GM21515 (cell line): ENCODE results near the gene GRM6.

Experiments used
- ATAC-seq: cut with Tn5 transposase; IDR thresholded peaks from one replicate; pipeline ENCODE4 v1.9.1; 2021; ENCODE audit not compliant: unreplicated experiment

GRM6 gene

DNA sequence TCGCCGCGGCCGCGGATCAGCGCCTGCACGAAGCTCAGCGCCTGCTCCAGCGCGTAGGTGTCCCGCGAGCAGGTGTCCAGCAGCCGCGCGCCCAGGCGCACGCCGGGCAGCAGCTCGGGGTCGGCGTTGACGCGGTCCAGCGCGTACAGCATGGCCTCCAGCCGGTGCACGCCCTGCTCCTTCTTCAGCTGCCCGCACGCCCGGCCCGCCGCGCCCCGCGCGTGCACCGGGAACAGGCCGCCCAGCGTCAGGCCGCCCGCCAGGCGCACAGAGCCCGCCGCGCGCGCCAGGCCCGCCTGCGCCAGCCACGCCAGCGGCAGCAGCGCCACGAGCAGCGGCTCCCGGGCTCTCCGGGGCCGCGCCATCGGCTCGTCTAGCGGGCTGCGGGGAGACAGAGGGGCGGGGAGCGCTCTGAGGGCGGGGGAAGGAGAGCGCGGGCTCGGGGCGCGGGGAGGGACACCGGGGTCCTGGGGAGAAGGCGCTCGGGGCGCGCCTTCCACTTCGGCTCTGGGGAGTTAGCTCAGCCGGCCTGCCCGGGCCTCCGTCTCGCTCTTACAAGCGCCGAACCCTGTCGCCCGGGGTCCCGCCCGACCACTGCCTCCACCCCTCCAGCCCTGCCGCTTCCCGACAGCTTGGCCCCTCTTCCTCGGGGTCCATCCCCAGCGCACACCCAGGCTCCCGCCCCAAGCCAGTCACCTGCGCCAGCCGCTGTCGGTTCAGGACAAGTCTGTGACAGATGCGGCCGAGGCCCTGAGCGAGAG, at the start of gene GRM6:
GRM6 (minus strand) TSS at position 741 of the 761 bp plus-strand sequence; CDS start at position 365, 376 bp downstream.
- no peak for ATAC-seq

DNA sequence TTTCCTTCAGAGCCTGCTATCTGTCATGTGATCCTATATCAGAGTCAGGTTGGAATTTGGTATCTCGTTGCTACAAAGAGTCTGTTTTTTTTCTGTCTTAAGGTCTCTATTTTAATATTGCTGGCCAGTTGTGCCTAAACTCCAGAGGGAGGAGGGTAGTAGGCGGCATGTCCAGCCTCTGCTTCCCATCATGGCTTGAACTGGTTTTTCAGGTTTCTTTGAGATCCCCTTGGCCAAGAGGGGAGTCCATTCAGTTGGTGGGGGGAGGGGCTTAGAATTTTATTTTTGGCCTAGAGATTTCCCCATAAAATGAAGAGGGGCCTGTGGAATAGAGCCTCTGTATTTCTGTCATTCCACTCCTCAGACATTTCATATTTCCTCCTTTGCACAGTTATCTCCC, 49.6 kb upstream of the GRM6 start:
- ATAC-seq: no peak

DNA sequence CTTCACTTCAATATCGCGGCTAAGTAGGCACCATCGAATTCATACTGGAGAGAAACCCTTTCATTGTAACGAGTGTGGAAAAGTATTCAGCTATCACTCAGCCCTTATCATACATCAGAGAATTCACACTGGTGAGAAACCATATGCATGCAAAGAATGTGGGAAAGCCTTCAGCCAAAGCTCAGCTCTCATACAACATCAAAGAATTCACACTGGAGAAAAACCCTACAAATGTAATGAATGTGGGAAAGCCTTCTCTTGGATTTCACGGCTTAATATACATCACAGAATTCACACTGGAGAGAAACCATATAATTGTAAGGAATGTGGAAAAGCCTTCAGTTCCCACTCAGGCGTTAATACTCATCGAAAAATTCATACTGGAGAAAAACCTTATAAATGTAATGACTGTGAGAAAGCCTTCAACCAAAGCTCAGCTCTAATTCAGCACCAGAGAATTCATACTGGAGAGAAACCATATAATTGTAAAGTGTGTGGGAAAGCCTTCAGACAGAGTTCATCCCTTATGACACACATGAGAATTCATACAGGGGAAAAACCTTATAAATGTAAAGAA, 38.0 kb upstream of the GRM6 start:
- no peak for ATAC-seq

DNA sequence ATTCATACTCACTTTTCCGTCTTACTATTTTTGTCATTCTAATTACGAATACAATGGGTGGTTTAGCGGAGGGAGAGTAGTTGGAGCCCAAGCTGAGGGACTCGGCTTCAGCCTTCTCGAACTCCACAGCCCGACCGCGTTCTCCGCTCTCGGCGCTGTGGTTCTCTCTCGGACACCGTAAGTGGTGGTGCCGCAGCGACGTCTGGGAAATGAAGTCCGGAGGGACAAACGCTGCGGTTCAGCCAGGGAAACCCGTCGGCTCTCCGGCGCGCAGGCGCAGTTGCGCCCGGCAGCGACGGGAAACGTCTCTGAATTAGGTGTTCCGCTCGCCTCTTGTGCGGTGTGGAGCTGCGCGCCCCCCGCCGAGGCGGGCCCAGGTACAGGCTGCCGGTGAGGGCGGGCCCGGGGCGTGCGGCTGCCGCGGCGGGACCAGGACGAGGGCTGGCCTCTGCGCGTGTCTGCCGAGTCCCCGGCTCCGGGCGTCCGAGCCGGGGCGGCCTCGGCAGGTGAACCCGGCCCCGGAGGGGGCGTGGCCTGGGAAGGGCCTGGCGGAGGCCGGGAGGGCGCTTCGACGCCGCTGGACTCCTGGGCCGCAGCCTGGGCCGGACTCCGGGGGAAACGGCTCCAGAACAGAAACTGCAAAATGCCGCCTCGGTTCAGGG, 28.5 kb upstream of the GRM6 start, which contains the start of gene ZNF879:
ZNF879 (plus strand) TSS at position 277 of the 662 bp plus-strand sequence. CDS start 1,201 bp downstream, outside the sequence.
- peak; percentile 77 for ATAC-seq

DNA sequence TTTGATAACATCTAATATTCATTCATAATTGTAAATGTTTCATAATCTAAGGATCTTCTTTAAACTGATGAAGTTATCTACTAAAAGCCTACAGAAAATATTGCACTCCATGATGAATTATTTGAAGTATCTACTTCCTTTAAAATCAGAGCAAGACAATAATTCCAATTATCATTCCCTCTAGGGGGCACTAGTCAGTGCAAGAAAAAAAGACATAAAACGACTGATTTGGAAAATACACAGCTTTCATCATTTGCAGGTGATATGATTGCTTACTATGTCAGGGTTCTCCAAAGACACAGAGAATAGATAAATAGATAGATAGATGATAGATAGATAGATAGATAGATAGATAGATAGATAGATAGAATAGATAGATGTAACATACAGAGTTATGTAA, 13.5 kb upstream of the GRM6 start:
- ATAC-seq: no peak

DNA sequence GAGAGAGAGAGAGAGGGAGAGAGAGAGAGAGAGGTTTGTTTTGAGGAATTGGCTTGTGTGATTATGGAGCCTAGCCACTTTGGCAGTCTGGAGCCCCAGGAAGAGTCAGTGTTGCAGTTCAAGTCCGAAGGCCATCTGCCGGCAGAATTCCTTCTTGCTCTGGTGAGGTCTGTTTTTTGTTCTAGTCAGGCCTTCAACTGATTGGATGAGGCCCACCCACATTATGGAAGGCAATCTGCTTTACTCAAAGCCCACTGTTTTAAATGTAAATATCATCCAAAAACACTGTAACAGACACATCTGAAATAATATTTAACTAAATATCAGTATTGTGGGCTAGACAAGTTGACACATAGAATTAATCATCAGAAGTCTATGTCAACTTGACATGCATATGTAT, 11.4 kb upstream of the GRM6 start:
- no peak for ATAC-seq

DNA sequence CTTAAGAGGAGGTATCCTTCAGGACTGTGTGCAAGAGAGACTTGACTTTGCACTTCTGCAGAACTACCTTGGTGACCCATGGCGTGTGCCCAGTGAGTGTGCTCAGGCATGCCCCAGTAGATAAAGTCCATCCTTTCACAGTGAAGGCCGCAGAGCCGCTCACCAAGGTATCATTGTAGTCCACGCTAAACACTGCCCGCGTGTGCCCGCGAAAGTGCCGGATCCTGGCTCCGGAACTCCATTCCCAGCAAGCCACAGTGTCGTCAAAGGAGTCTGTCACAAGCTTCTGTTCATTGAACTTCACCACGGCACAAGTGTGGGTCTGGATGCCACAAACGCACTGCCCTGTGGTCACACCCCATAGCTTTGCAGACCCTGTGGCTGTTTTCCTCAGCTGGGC, 3.3 kb upstream of the GRM6 start:
- ATAC-seq: no peak

DNA sequence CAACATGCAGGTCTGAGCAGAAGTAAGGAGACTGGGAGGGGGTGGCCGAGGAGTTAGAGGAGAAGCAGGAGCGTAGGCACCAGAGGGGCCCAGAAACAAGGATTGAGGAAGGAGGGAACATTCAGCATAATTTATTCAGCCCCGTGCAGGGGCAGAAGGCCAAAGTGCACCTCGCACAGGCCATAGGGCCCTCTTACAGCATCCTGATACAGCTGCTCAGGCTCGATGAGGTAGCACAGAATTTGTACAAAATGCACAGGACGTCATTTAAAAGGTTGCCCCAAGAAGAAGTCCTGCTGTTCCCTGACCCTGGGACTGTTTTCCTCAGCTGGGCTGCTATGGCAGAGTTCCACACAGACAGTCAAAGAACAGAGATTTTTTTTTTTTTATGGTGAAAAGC, 2.1 kb upstream of the GRM6 start:
- no peak for ATAC-seq

DNA sequence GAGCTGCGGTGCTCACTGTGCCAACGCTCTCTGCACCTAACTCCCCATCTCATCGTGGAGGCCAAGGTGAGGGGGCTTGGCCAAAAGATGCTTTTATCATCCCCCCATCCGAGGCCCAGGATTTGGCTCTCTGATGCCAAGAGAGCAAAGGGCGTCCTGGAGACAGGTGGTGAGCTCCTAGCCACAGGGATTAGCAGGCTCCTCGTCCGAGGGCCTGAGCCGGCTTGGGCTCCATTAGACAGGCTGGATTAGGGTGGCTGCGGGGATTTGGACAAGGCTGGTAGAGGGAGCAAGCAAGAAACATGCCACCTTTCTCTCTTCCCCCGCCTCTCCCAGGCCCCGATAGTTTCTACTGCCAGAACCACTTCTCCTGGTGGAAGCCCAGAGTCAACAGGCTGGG, 1.0 kb upstream of the GRM6 start:
- ATAC-seq: no peak

DNA sequence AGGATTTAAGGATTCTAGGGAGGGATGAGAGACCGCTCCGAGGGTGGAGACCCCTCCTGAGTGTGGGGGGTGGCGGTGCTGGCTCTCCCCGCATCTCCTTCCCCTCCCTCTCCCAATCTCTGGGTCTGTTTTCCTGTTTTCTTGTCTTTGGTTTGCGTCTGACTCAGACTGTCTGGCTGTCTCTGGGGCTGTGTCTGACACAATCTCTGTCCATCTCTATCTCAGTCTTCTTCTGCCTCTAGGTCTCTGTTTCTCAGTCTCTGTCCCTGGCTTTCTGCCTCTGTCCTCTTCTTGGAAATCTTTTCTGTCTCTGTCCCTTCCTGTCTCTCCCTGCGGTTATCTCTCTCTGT, 196 bp upstream of the GRM6 start:
- ATAC-seq: no peak

DNA sequence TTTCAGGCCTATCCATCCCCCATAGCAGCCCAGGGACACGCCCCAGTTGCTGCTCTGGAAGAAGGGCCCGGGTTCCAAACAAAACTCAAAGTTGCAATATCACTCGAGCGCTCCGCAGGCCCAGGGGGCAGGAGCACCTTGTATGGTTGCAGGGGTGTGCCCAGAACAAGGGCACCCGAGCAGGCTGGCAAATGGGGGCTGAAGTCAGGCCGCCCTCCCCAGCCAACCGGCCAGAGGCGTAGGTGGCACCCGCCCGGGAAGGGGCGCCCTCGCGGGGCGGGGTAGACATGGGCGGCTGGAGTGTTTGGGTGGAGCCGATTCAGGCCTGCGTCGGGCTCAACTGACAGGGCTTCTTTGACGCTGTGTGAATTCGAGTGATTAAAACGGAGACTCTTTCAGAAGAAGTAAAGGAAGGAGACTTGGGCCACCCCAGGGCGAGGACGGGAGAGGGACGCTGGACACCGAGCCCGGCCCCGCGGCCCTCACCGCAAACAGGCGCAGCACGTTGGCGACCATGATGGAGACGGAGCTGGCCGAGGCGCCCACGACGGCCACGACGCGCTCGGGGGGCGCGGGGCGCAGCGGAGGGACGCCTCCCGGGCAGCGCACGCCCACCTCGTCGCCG, 1.1 kb downstream of the GRM6 start:
- ATAC-seq: no peak

DNA sequence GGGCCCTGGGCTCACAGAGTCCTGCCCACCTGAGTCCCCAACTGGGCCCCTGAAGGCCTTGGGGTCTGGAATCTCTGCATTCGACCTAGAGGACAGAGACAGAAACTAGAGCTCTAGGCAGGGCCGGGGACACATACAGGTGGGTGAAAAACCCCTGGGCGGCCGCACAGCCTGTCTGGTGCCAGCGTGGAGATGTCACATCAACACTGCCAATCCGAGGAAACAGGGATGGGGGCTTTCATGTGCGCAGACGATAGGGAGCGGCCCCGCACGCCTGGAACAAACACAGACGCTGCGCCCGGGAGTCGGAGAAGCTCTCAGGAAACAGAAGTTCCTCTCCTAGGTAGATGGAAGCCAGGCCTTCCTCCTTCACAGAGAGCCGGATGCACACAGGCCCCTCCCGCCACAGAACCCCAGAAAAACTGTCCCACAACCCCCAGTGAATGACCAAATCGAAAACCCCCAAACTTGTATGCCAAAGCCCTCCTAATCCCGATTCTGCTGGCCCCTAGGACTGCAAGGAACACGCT, 1.8 kb downstream of the GRM6 start:
- no peak for ATAC-seq

DNA sequence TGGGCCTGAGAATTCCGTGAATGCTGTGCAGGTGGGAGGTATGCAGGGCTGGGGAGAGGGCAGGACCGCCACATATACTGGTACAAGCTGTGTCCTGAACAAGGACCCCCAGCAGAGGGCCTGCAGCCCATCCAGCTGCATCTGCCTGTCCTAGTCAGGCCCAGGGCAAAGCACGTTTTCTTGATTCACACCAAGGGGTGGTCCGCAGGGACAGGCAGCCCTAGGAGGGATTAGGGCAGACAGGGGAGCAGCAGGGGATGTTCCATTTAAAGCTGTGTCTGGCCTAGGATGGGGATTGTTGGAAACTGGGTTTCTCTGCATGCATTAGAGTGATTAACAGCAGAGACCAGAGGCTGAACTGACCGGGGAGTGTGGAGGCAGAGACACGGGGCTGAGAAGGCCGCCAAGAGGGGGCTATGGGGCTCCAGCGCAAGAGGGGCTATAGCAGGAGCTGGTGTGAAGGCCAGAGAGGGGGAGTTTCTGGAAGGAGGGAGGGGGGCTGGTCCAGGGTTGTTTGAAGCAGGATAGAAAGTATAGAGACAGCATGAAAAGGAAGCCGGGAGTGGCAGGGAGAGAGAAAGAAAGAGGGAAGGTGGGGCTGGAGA, 2.7 kb downstream of the GRM6 start:
- no peak for ATAC-seq

DNA sequence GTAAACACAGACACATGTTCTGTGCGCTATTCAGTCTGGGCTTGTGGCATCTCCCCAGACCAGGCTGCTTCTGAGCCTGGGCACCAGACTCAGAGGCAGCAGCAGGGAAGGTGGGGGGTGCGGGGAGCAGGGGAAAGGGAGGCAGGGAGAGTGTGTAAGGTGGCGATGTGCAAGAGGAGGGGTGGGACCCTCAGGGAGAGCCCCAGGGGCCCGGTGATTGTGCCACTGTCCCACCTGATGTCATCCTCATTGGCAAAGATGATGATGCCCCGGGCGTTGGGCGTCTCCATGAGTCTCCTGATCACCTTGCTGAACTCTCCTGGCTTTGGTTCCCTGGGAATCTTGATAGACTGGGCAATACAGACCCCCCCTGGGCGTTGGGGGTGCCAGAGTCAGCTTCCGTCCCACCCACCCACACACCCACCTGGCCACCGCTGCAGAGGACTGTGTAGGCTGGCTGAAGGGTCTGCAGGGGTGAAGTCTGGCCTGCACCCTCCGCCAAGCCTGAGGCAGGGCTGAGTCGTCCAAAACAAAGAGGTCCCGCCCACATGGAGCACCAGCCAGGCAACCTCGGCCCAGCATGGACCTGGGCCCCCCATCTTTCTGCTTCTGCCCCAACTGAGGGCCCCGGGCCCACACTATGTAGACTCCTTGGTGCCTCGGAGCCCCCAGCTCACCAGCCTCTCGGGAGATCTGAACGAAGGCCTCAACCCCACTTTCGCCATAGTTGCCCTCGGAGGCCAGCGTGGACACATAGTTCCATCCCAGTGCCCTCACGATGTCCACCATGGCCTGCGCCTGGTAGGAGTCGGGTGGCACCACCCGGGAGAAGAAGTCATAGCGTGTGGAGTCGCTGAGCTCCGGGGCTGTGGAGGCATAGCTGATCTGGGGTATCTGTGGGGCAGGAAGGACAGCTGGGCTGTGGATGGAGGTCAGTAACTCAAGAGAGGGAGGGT, 3.7 kb downstream of the GRM6 start:
- ATAC-seq: no peak

DNA sequence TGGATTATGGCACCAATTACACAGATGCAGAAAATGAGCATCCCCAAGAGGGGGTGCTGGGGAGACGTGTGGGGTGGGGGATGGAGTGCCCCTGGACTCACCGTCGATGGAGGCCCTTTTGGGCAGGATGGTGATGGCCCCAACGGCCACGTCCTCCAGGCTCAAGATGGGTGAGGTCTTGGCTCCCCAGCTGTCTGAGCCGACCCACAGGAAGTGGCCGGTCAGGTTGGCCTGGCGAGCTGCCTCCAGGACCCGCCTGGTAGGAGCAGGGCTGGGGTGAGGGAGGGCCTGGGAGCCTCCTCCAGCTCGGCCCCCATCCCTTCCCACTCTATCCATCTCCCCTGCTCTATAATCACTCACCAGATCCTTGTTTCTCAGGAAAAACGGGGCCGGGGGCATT, 4.6 kb downstream of the GRM6 start:
- ATAC-seq: no peak

DNA sequence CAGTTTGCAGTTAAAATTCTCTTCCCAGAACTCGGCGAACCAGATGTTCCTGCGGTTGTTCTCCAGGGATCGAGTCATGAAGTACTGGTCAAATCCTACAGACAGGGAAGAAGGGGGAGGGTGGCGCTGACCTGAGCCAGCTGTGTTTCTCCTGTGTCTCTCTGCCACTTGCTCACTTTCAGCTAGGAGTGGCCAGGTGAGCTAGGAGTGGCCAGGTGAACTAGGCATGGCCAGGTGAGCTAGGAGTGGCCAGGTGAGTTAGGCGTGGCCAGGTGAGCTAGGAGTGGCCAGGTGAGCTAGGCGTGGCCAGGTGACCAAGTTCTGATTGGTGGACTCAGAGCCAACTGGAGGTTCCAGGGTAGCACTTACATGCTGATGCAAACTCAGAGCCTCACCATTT, 5.8 kb downstream of the GRM6 start:
- ATAC-seq: no peak

DNA sequence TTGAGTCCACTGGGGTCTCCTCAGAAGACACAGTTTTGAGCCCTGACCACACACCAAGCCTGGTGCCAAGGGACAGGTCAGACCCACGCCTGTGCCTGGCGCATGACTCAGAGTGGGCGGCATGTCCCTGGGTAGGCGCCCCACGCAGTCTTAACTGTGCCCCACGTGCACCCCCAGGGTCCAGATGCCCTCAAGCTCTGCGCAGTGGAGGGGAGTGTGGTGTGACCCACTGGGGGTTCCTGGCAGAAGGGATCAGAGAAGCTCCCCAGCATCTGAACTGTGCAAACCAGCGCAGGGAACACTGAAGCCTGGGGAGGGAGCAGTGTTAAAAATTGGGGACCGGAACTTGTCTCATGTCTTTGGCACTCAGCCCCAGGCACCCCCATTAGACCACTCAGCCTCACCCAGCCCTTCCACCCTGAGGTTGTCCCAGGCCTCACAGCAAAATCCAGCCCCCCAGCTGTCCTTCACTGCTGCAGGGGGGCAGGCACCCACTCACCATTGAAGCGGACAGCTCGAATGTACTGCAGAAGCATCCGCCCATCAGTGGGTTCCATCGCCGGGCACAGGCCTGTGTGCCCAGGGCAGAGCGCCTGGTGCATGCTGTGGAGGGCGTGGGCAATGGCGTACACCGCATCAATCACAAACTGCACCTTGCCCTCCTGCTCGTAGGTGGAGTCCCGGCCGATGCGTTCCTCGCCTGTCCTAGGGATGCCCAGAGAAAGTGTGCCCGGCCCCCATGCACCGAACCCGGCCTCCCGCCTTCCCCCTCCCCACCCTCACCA, 6.5 kb downstream of the GRM6 start:
- ATAC-seq: no peak

DNA sequence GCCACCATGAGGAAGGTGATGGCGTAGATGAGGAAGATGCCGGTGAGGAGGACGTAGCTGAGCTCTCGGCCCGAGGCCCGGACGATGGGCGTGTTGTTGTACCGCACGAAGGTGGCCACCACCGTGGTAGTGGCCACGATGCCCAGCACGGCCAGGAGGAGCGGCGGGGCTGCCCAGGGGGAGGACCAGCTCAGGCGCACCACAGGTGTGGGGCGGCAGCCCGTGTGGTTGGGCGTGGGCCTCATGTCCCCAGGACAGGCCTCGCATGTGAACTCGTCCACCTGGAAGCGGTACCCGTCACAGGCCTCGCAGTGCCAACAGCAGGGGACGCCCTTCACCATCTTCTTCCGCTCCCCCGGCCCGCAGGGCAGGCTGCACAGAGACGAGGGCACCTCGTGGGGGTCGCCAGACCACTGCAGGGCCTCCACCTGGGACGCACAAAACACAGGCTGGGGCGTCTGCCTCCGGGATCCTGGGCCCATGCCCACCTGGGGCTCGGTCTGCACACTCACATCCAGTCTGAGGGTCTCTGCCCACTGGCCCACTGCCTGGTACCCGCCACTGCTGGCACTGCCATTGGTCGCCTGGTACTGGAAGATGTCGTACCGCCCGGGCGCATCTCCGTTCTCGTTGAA, 8.7 kb downstream of the GRM6 start:
- no peak for ATAC-seq
